ENCODE measurements around the gene TOLLIP. TPM values are rescaled to one million over a fixed set of nuclear protein-coding genes. Genes with fewer than 3 reads are reported as not detected.

TOLLIP gene
- total RNA-seq, 5 donors from 2014 or later (not counting 1 experiment from before 2014, with no cell fraction given): 44.4 to 54.1 (median 50.8) TPM

GRCh38 chr11:1230456-1231395 is 78.7 kb downstream of the TOLLIP start:
- H3K36me3 Mint-ChIP-seq: no peaks in the 10 kb centered on the region
- 82% methylated on average over 41 of the region's 45 CpGs for WGBS (ENCODE audit: insufficient coverage)
- POLR2A ChIA-PET: no interaction called here
- H3K4me3 Mint-ChIP-seq: no peak overlapping the region
- ATAC-seq (replicated peaks in 1 of 4): no peak
- H3K27me3 Mint-ChIP-seq: no peaks in the 10 kb centered on the region
- Histone ChIP-seq H3K4me1 (ENCODE audit: control insufficient read depth in 1 of 2, extremely low read depth in 1 of 2, insufficient read depth in 2 of 2, low read length in 2 of 2) (no peaks in the 10 kb centered on the region), H3K9me3 (no peaks in the 10 kb centered on the region), H3K4me3 (ENCODE audit: control insufficient read depth in 1 of 2, extremely low read depth in 1 of 2, low read length in 1 of 2) (no peak overlapping the region), H3K27me3 (replicated peaks in 1 of 2; ENCODE audit: control insufficient read depth in 2 of 2, extremely low read depth in 1 of 2, insufficient read depth in 2 of 2, low read length in 1 of 2) (peaks cover 0 to 8% of the 10 kb centered on the region in 2 experiments), H3K36me3 (ENCODE audit: control insufficient read depth in 2 of 2, extremely low read depth in 1 of 2, insufficient read depth in 1 of 2, low read length in 1 of 2) (no peaks in the 10 kb centered on the region), H3K27ac (ENCODE audit: low read length) (no peak overlapping the region)
- no peak for DNase-seq
- no peaks in the 10 kb centered on the region for H3K4me1 Mint-ChIP-seq
- no peak overlapping the region for H3K27ac Mint-ChIP-seq
- CTCF ChIA-PET: no interaction called here
- H3K9me3 Mint-ChIP-seq: no peaks in the 10 kb centered on the region

DNA sequence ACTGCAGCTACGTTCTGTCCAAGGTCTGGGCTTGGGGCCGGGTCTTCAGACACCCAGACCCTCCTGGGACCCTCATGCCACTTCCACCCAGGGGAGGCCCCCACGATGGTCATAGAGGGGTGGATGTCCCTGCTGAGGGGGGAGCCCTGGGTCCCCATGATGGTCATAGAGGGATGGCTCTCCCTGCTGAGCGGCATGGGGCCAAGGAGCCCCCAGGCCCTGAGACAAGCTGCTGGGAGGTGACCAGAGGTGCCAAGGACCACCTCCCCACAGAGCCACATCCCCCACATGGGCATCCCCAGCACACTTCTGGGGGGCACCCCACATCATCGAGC is 79.3 kb downstream of the TOLLIP start:
- no peak for DNase-seq
- Histone ChIP-seq H3K9me3 (no peaks in the 10 kb centered on the region), H3K4me3 (ENCODE audit: control insufficient read depth in 1 of 2, extremely low read depth in 1 of 2, low read length in 1 of 2) (no peak overlapping the region), H3K27me3 (replicated peaks in 1 of 2; ENCODE audit: control insufficient read depth in 2 of 2, extremely low read depth in 1 of 2, insufficient read depth in 2 of 2, low read length in 1 of 2) (peaks cover 0 to 8% of the 10 kb centered on the region in 2 experiments), H3K36me3 (ENCODE audit: control insufficient read depth in 2 of 2, extremely low read depth in 1 of 2, insufficient read depth in 1 of 2, low read length in 1 of 2) (no peaks in the 10 kb centered on the region), H3K27ac (ENCODE audit: low read length) (no peak overlapping the region), H3K4me1 (ENCODE audit: control insufficient read depth in 1 of 2, extremely low read depth in 1 of 2, insufficient read depth in 2 of 2, low read length in 2 of 2) (no peaks in the 10 kb centered on the region)
- H3K4me1 Mint-ChIP-seq: no peaks in the 10 kb centered on the region
- H3K36me3 Mint-ChIP-seq: no peaks in the 10 kb centered on the region
- ChIA-PET CTCF (no interaction called here), POLR2A (no interaction called here)
- no peak overlapping the region for H3K4me3 Mint-ChIP-seq
- no peak for ATAC-seq (replicated peaks in 1 of 4)
- 100% methylated on average over 1 of the region's 5 CpGs for WGBS (ENCODE audit: insufficient coverage)
- no peak overlapping the region for H3K27ac Mint-ChIP-seq
- no peaks in the 10 kb centered on the region for H3K27me3 Mint-ChIP-seq
- no peaks in the 10 kb centered on the region for H3K9me3 Mint-ChIP-seq

GRCh38 chr11:1229471-1230120 is 79.8 kb downstream of the TOLLIP start:
- no peak overlapping the region for H3K4me3 ChIP-seq (ENCODE audit: control insufficient read depth in 1 of 2, extremely low read depth in 1 of 2, low read length in 1 of 2)
- H3K4me1 ChIP-seq (ENCODE audit: control insufficient read depth in 1 of 2, extremely low read depth in 1 of 2, insufficient read depth in 2 of 2, low read length in 2 of 2): no peaks in the 10 kb centered on the region
- CTCF ChIA-PET: no interaction called here
- no peak overlapping the region for H3K27ac Mint-ChIP-seq
- no peak overlapping the region for H3K4me3 Mint-ChIP-seq
- H3K4me1 Mint-ChIP-seq: no peaks in the 10 kb centered on the region
- POLR2A ChIA-PET: no interaction called here
- no peaks in the 10 kb centered on the region for H3K36me3 ChIP-seq (ENCODE audit: control insufficient read depth in 2 of 2, extremely low read depth in 1 of 2, insufficient read depth in 1 of 2, low read length in 1 of 2)
- no peak for ATAC-seq (replicated peaks in 1 of 4)
- H3K36me3 Mint-ChIP-seq: no peaks in the 10 kb centered on the region
- H3K9me3 Mint-ChIP-seq: no peaks in the 10 kb centered on the region
- H3K9me3 ChIP-seq: no peaks in the 10 kb centered on the region
- WGBS (ENCODE audit: insufficient coverage): 85% methylated on average over 10 of the region's 27 CpGs
- H3K27me3 ChIP-seq (replicated peaks in 1 of 2; ENCODE audit: control insufficient read depth in 2 of 2, extremely low read depth in 1 of 2, insufficient read depth in 2 of 2, low read length in 1 of 2): peaks cover 0 to 12% of the 10 kb centered on the region in 2 experiments
- no peak overlapping the region for H3K27ac ChIP-seq (ENCODE audit: low read length)
- no peaks in the 10 kb centered on the region for H3K27me3 Mint-ChIP-seq
- DNase-seq: no peak

DNA sequence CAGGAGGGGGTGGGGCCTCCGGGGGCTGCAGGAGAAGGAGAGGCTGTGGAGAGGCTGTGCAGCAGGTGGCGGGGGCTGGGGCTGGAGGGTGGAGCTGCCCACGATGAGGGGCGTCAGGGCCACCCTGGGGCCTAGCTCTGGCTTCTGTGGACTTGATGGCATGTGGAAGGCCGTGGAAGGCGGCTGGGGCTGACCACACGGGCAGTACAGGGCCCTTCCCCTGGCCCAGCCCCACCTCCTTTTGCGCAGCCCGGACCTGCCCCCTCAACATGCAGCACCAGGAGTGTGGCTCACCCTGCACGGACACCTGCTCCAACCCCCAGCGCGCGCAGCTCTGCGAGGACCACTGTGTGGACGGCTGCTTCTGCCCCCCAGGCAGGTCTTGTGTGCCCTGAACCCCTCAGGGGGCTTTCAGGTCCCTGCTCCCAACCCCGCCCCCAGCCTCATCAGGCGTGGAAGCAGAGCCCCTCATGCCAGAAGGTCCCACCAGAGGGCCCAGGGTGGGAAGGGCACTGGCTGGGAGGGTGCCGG is 80.4 kb downstream of the TOLLIP start:
- WGBS (ENCODE audit: insufficient coverage): 76% methylated on average over 14 of the region's 18 CpGs
- CTCF ChIA-PET: no interaction called here

DNA sequence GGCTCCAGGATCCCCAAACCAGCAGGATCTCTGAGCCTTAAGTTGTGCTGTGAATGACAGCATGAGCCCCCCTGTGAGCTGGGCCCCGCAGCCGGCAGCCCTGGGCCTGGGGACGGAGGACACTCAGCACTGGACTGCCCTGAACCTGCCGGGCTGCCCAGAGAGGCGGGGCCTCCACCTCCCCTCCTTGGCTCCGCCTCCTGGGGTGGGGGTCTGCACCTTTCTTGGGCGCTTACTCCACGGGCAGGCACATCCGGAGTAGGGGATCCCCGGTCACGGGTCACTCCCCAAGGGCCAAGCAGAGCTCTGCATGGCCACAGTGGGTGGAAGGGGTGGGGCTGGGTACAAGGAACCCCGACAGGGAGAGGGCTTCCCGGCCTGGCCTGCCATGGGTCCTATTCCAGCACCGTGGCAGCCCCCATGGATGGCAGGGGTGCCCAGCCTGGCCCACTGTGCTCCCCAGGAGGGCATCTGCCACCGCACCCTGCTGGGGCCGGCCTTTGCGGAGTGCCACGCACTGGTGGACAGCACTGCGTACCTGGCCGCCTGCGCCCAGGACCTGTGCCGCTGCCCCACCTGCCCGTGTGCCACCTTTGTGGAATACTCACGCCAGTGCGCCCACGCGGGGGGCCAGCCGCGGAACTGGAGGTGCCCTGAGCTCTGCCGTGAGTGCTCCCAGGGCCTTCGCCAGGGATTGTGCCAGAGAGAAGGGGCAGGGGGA is 81.2 kb downstream of the TOLLIP start:
- DNase-seq: no peak
- no peak overlapping the region for H3K27ac Mint-ChIP-seq
- H3K4me1 Mint-ChIP-seq: no peaks in the 10 kb centered on the region
- peaks cover 0 to 3% of the 10 kb centered on the region in 2 donors for H3K27me3 Mint-ChIP-seq
- Histone ChIP-seq H3K9me3 (no peaks in the 10 kb centered on the region), H3K4me1 (ENCODE audit: control insufficient read depth in 1 of 2, extremely low read depth in 1 of 2, insufficient read depth in 2 of 2, low read length in 2 of 2) (no peaks in the 10 kb centered on the region), H3K27ac (ENCODE audit: low read length) (no peak overlapping the region), H3K27me3 (replicated peaks in 1 of 2; ENCODE audit: control insufficient read depth in 2 of 2, extremely low read depth in 1 of 2, insufficient read depth in 2 of 2, low read length in 1 of 2) (peaks cover 0 to 22% of the 10 kb centered on the region in 2 experiments), H3K4me3 (ENCODE audit: control insufficient read depth in 1 of 2, extremely low read depth in 1 of 2, low read length in 1 of 2) (no peak overlapping the region), H3K36me3 (ENCODE audit: control insufficient read depth in 2 of 2, extremely low read depth in 1 of 2, insufficient read depth in 1 of 2, low read length in 1 of 2) (no peaks in the 10 kb centered on the region)
- no peak for ATAC-seq (replicated peaks in 1 of 4)
- CTCF ChIA-PET: no interaction called here
- WGBS (ENCODE audit: insufficient coverage): 84% methylated on average over 23 of the region's 31 CpGs
- POLR2A ChIA-PET: no interaction called here
- no peaks in the 10 kb centered on the region for H3K9me3 Mint-ChIP-seq
- no peaks in the 10 kb centered on the region for H3K36me3 Mint-ChIP-seq
- no peak overlapping the region for H3K4me3 Mint-ChIP-seq

More for the DNA sequence above, 80.4 kb downstream of the TOLLIP start:
- no peaks in the 10 kb centered on the region for H3K9me3 Mint-ChIP-seq
- Histone ChIP-seq H3K4me1 (ENCODE audit: control insufficient read depth in 1 of 2, extremely low read depth in 1 of 2, insufficient read depth in 2 of 2, low read length in 2 of 2) (no peaks in the 10 kb centered on the region), H3K27ac (ENCODE audit: low read length) (no peak overlapping the region), H3K27me3 (replicated peaks in 1 of 2; ENCODE audit: control insufficient read depth in 2 of 2, extremely low read depth in 1 of 2, insufficient read depth in 2 of 2, low read length in 1 of 2) (peaks cover 0 to 16% of the 10 kb centered on the region in 2 experiments), H3K9me3 (no peaks in the 10 kb centered on the region), H3K36me3 (ENCODE audit: control insufficient read depth in 2 of 2, extremely low read depth in 1 of 2, insufficient read depth in 1 of 2, low read length in 1 of 2) (no peaks in the 10 kb centered on the region), H3K4me3 (ENCODE audit: control insufficient read depth in 1 of 2, extremely low read depth in 1 of 2, low read length in 1 of 2) (no peak overlapping the region)
- H3K27ac Mint-ChIP-seq: no peak overlapping the region
- H3K27me3 Mint-ChIP-seq: peaks cover 0 to 1% of the 10 kb centered on the region in 2 donors
- no peaks in the 10 kb centered on the region for H3K36me3 Mint-ChIP-seq
- POLR2A ChIA-PET: no interaction called here
- ATAC-seq (replicated peaks in 1 of 4) (no peak), DNase-seq (no peak)
- no peaks in the 10 kb centered on the region for H3K4me1 Mint-ChIP-seq
- H3K4me3 Mint-ChIP-seq: no peak overlapping the region

DNA sequence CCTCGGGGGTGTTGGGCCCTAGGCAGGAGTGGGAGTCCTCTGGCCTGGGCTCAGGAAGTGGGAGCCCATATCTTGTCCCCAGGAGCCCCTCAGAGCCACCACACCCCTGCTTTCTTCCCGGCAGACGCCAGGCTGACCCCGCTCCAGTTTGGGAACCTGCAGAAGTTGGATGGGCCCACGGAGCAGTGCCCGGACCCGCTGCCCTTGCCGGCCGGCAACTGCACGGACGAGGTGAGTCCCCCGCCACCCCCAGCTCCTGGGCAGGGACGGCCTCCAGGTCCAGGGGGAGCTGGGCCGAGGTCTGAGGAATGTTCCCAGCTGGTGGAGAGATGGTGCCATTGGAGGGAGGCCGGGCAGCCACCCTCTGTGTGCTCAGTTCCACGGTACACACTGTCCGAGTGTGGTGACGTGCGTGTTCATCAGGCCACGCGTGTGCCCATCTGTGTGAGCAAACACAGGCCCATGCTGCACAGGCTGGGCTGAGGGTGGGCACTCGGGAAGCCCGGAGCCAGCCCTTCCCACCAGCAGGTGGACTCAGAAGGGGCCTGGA is 81.8 kb downstream of the TOLLIP start:
- WGBS (ENCODE audit: insufficient coverage): 82% methylated on average over 21 of the region's 23 CpGs
- Mint-ChIP-seq H3K9me3 (no peaks in the 10 kb centered on the region), H3K4me1 (no peaks in the 10 kb centered on the region), H3K36me3 (no peaks in the 10 kb centered on the region), H3K27me3 (peaks cover 0 to 3% of the 10 kb centered on the region in 2 donors), H3K4me3 (no peak overlapping the region), H3K27ac (no peak overlapping the region)
- Histone ChIP-seq H3K9me3 (no peaks in the 10 kb centered on the region), H3K36me3 (ENCODE audit: control insufficient read depth in 2 of 2, extremely low read depth in 1 of 2, insufficient read depth in 1 of 2, low read length in 1 of 2) (no peaks in the 10 kb centered on the region), H3K27ac (ENCODE audit: low read length) (no peak overlapping the region), H3K4me3 (ENCODE audit: control insufficient read depth in 1 of 2, extremely low read depth in 1 of 2, low read length in 1 of 2) (no peak overlapping the region), H3K4me1 (ENCODE audit: control insufficient read depth in 1 of 2, extremely low read depth in 1 of 2, insufficient read depth in 2 of 2, low read length in 2 of 2) (no peaks in the 10 kb centered on the region), H3K27me3 (replicated peaks in 1 of 2; ENCODE audit: control insufficient read depth in 2 of 2, extremely low read depth in 1 of 2, insufficient read depth in 2 of 2, low read length in 1 of 2) (peaks cover 0 to 27% of the 10 kb centered on the region in 2 experiments)
- ATAC-seq (replicated peaks in 1 of 4) (no peak), DNase-seq (no peak)
- CTCF ChIA-PET: no interaction called here
- POLR2A ChIA-PET: no interaction called here

All from T-cell (primary cell).